Mammary epithelial cell (primary cell): Measurements from ENCODE around the gene PTGES.

Source experiments
- EZH2 ChIP-seq: IDR thresholded peaks from 2 replicates; pipeline ENCODE4 v1.6.1; 2012; ENCODE audit warnings: low read length, inconsistent platforms, borderline replicate concordance
- TF ChIP-seq, protein P1 (sequence below), 2 donors: IDR thresholded peaks in 1 of 2; conservative IDR thresholded peaks in 1 of 2; 2 replicates each; pipeline ENCODE4 v1.5.1; 2011 to 2012; ENCODE audit warnings: inconsistent platforms in 2 of 2, low read length in 2 of 2, mild to moderate bottlenecking in 2 of 2, control low read depth in 1 of 2, low read depth in 1 of 2; ENCODE audit not compliant: insufficient read depth in 1 of 2; ENCODE audit errors: extremely low read depth in 1 of 2

DNA sequence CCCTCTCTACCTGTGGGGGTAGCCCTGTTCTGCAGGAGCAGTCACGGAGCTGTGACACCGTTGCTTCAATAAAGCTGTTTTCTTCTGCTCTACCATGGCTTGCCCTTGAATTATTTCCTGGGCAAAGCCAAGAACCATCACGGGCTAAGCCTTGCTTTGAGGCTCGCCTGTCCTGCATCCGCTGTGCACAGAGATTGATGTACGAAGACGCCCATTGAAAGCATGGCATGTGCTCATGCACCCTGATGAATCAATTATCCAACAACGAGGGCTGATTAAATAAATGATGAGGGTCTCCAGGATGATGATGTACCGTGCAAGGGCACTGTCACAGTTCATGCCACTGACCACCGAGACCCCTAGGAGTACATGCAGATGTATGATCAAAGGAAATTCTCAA, 20.7 kb downstream of the PTGES start:
- TF ChIP-seq, protein P1, sequence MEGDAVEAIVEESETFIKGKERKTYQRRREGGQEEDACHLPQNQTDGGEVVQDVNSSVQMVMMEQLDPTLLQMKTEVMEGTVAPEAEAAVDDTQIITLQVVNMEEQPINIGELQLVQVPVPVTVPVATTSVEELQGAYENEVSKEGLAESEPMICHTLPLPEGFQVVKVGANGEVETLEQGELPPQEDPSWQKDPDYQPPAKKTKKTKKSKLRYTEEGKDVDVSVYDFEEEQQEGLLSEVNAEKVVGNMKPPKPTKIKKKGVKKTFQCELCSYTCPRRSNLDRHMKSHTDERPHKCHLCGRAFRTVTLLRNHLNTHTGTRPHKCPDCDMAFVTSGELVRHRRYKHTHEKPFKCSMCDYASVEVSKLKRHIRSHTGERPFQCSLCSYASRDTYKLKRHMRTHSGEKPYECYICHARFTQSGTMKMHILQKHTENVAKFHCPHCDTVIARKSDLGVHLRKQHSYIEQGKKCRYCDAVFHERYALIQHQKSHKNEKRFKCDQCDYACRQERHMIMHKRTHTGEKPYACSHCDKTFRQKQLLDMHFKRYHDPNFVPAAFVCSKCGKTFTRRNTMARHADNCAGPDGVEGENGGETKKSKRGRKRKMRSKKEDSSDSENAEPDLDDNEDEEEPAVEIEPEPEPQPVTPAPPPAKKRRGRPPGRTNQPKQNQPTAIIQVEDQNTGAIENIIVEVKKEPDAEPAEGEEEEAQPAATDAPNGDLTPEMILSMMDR (conservative IDR thresholded peaks at IDR 0.05 in 1 of 2, IDR thresholded peaks at IDR 0.05 in 1 of 2; ENCODE audit: extremely low read depth in 1 of 2, insufficient read depth in 1 of 2, low read depth in 1 of 2, low read length in 2 of 2), result no peak
- TF ChIP-seq EZH2, result no peak
